NCI-H510A (cell line): ENCODE measurements around the gene KIF22.
A peak's percentile ranks its signal among the peaks of the same experiment; 100 is the strongest.
"Not testable (repeated sequence)": the region's sequence is repeated elsewhere in the genome, so short reads cannot be mapped to it uniquely, and the experiment has no call there.

Experiments used
- DNase-seq: peaks from one replicate; lab custom pipeline; 2025; lab: John Stamatoyannopoulos, UW

The KIF22 gene

GRCh38 chr16:29790183-29790948 is at the start of gene KIF22:
KIF22 (plus strand) TSS chr16:29790751; CDS start chr16:29790760, 9 bp downstream.
- peak; percentile 99 for DNase-seq

GRCh38 chr16:29742683-29743275 is 47.8 kb upstream of the KIF22 start:
- DNase-seq, result no peak

GRCh38 chr16:29743475-29743826 is 47.1 kb upstream of the KIF22 start:
- no peak for DNase-seq

- DNase-seq, result no peak
Measured at GRCh38 chr16:29743827-29744531, 46.6 kb upstream of the KIF22 start.

- no peak for DNase-seq
Measured at GRCh38 chr16:29744541-29745101, 45.9 kb upstream of the KIF22 start.

- DNase-seq, result no peak
Measured at GRCh38 chr16:29745121-29745852, 45.3 kb upstream of the KIF22 start.

GRCh38 chr16:29745853-29746345 is 44.7 kb upstream of the KIF22 start, which contains the start of gene C16orf54:
C16orf54 (minus strand) TSS chr16:29745990; CDS start chr16:29744951, 1,039 bp downstream.
- no peak for DNase-seq

GRCh38 chr16:29746518-29746917 is 44.0 kb upstream of the KIF22 start:
- not testable (repeated sequence) for DNase-seq

- no peak for DNase-seq
Measured at GRCh38 chr16:29747947-29748759, 42.4 kb upstream of the KIF22 start.

GRCh38 chr16:29748760-29749149 is 41.8 kb upstream of the KIF22 start:
- not testable (repeated sequence) for DNase-seq

GRCh38 chr16:29753516-29753915 is 37.0 kb upstream of the KIF22 start:
- no peak for DNase-seq

GRCh38 chr16:29756654-29757053 is 33.9 kb upstream of the KIF22 start:
- no peak for DNase-seq

- DNase-seq, result not testable (repeated sequence)
Measured at GRCh38 chr16:29757086-29757485, 33.5 kb upstream of the KIF22 start.

GRCh38 chr16:29757950-29758466 is 32.5 kb upstream of the KIF22 start:
- DNase-seq, result no peak

GRCh38 chr16:29760567-29761279 is 29.8 kb upstream of the KIF22 start:
- peak; percentile 86 for DNase-seq

GRCh38 chr16:29761280-29761651 is 29.3 kb upstream of the KIF22 start:
- not testable (repeated sequence) for DNase-seq

- no peak for DNase-seq
Measured at GRCh38 chr16:29761882-29762281, 28.7 kb upstream of the KIF22 start.

GRCh38 chr16:29763326-29763725 is 27.2 kb upstream of the KIF22 start:
- no peak for DNase-seq

- DNase-seq, result peak; percentile 98
Measured at GRCh38 chr16:29765167-29766032, 25.2 kb upstream of the KIF22 start.
